GM18868 (cell line): ENCODE measurements around the gene NFKBIE.
A peak's percentile ranks its signal among the peaks of the same experiment; 100 is the strongest.
"Not testable (repeated sequence)": the region's sequence is repeated elsewhere in the genome, so short reads cannot be mapped to it uniquely, and the experiment has no call there.

ENCODE experiments used
- ATAC-seq: cut with Tn5 transposase; IDR thresholded peaks from one replicate; pipeline ENCODE4 v1.9.1; 2021; ENCODE audit warnings: mild to moderate bottlenecking, moderate library complexity; ENCODE audit not compliant: unreplicated experiment

Gene NFKBIE

DNA sequence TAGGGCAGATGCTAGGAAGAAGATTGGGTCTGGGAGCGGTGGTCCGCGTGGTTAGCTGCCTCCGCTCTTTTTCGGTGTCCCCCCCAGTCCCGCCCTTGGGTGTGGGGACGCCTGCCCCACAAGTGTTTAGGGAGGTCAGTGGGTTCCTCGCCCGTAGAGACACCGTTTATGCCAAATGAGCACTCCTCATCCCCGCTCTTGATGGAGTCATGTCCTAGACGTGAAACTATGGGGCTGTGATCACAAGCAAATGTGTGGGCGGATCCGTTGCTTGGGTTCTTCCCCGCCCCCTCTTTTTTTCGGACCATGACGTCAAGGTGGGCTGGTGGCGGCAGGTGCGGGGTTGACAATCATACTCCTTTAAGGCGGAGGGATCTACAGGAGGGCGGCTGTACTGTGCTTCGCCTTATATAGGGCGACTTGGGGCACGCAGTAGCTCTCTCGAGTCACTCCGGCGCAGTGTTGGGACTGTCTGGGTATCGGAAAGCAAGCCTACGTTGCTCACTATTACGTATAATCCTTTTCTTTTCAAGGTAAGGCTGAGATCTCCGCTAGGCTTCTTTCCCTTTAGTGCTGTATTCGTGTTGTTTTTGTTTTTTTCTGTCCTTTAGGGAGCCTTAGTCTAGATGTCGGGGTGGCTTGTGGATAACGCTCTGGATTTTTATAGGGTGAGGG is 18.6 kb downstream of the NFKBIE start, which contains the start of gene HSP90AB1:
HSP90AB1 (plus strand) TSS at position 439 of the 675 bp plus-strand sequence. CDS start 1,529 bp downstream, outside the sequence.
- peak; percentile 70 for ATAC-seq

DNA sequence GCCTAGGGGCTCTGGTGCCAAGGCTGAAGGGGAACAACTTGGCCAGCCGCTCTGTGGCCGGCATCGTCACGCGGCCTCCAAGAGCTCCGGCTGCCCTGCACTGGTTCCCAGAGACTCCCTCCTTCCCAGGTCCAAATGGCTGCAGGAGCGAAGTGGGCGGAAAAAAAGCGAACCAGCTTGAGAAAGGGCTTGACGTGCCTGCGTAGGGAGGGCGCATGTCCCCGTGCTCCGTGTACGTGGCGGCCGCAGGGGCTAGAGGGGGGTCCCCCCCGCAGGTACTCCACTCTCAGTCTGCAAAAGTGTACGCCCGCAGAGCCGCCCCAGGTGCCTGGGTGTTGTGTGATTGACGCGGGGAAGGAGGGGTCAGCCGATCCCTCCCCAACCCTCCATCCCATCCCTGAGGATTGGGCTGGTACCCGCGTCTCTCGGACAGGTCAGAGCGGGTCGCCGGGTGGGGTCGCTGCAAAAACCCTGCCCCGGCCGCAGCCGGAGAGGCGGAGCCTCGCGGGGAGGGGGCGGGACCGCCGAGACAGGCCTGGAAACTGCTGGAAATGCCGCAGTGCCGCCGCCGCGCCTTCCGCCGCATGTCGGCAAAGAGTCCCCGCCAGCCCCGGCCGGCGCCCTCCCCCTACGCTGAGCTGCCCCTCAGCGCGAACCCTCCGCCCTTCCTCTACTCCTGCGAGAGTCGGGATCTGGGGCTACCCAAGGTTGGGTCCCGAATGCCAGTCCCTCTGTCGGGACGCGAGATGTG is 19.3 kb downstream of the NFKBIE start:
- ATAC-seq = peak; percentile 52

DNA sequence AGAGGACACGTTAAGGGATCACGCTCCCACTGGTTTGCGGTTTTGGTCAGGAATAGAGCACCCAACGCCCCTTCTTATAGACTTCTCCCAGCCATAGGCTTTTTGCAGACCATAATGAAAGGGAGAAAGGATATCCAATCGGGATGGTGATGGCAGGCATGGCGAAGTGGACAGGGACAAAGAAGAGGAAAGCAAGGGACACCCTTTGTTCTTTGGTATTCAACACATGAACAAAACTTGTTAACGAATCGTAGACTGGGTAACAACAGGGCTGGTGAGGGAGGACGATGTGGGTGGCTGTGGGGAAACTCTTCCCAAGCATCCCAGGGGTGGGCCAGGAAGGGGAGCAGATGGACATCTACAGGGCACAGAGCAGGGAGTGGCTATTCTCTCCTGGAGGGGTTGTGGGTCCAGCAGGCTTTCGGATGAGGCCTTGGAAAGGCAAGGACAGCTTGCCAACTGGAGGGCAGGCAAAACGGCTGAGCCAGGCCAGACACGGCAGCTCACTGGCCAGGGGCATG is 19.9 kb downstream of the NFKBIE start:
- ATAC-seq = no peak

DNA sequence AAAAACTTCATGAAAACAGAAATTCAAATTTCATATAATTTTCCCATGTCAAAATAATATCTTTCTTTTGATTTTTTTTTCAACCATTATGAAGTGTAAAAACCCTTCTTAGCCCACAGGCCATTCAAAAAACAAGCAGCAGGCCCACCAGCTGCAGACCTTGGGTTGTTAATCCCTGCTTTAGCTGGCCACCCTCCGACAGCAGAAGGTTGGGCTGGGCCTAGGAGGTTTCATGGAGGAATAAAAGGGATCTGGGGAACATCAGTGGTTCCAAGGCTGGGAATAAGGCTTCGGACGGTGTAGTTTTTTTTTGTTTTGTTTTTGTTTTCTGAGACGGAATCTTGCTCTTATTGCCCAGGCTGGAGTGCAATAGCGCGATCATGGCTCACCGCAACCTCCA is 22.0 kb downstream of the NFKBIE start:
- ATAC-seq = no peak

DNA sequence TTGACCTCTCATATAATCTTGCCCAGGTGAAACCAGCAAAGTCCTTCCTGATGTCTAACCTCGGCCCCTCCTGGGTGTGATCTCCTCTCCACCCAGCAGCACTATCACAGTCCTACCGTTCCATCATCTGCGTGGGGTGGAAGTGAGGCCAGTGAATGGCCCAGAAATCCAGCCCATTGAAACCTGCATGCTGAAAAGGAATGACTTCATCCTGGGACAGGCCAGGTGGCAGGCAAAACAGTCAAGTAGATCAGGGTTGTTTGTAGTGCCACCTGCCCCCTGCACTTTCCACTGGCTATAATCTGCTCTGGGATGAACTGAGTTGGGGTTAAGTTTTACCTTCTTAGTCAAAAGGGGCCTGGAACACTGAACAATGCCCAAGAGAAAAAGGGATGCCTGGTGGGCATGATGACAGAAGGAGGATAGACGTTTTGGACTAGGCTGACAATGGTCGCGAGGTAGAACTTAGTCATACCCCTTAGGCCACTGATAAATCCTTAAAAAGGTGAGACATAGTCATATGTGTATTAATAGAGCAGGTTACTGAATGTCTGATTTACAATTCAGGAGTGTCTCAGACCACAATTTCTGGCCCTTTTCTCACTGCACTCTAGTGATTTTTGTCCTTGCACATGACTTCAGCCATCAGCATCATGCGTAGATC is 26.5 kb downstream of the NFKBIE start:
- ATAC-seq = no peak

DNA sequence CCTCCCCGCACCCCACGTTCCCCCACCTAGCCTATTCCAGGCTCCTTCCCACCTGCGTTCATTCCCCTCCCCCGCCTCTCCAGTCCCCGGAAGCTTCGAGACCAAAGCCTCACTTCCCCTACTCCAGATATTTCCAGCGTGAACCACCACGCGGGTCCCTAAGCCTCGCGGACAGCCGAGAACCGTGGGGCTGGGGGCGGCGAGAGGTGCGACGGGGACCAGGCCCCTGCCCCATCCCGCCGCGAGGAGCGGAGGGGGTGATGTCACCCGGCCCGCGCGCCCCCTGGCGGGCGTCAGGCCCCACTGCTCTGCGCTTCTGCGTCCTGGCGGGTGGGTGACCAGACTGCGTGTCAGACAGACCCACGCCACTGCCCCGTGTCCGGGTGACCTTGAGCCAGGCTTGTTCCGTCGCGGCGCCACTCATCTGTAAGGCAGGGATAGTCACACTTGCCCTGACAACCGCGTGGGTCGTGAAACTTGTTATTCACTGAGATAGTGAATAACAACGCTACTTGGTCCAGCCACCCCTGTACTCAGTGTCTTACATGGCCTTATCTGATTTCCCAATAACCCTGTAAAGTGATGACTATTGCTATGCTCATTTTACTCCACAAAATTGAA is 27.4 kb downstream of the NFKBIE start:
- ATAC-seq = peak; percentile 82

DNA sequence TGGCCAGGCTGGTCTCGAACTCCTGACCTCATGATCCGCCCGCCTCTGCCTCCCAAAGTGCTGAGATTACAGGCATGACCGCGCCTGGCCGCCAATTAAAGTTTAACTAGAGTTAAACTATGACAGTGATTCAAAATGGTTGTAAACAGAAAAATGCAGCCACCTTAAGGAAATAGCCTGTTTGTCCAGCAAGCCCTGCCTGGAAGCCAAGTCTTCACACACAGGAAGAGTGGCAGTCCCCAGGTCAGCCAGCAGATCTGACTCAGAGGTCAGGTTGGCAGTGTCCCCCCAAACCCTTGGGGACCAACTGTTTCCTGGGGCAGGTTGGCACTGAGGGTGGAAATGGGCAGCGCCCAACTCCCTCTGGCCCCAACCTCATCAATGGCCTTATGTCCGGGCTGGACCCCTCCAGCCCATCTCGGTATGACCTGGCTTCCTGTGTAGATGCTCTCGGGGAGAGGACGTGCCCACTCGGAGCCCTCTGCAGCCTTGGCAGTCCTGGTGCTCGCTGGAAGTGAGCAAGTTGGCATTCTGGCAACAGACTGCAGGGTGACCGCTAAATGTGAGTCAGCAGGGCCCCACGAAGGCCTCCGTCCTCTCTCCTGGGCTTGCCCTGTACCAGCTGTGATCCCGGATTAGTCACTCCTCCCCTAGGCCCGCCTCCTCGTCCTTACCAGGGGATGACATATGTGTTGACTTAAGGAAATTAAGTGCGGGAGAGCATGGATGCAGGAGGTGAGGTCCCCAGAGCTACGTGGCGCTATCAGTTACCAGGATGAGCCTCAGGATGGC is 28.1 kb downstream of the NFKBIE start:
- peak; percentile 65 for ATAC-seq

DNA sequence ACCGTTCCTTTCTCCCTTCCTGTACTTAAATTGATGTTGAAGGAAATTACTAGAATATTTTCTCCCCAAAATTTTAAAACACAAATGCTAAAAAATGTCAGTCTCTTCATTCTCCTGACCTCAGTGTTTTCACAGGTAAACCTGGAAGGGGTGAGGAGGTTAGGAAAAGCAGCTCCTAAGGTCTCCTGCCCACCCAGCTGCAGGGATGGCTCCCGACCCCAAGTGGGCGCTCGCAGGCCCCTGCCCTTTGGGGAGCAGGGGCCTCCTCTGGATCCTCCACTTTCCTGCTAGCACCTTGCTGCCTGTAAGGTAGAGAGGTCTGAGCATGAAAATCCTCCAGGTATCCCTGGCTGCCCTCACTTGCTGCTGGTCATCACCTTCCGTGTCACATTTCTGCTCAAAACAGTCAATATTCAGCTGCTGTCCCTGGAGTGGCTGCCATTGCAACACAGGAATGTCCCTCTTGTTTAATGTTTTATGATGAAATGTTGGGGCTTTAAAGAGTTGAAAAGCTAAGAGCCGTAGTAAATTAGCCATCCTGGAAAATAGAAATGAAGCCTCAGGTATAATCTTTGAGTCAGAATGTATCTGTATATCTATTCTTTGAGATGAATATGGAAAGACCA is 29.3 kb downstream of the NFKBIE start:
- ATAC-seq = no peak

DNA sequence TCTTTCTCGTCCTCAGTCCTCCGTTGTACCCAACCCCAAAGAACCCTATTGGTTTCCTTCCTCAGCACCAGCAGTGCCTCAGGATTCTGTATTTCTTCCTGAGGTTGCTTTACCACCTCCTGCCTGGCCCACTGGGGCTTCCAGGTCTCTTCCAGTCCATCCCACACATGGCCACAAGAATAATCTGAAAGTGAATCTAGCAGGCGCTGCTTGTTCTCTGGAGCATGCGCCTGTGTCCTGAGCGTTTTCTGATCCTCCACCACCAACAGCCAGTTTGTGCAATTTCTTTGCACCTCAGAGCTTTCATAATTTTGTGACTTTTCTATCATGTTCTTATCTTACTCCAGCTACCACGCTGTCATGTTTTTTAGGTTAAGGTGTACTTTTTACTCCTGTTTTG is 30.1 kb downstream of the NFKBIE start:
- no peak for ATAC-seq

DNA sequence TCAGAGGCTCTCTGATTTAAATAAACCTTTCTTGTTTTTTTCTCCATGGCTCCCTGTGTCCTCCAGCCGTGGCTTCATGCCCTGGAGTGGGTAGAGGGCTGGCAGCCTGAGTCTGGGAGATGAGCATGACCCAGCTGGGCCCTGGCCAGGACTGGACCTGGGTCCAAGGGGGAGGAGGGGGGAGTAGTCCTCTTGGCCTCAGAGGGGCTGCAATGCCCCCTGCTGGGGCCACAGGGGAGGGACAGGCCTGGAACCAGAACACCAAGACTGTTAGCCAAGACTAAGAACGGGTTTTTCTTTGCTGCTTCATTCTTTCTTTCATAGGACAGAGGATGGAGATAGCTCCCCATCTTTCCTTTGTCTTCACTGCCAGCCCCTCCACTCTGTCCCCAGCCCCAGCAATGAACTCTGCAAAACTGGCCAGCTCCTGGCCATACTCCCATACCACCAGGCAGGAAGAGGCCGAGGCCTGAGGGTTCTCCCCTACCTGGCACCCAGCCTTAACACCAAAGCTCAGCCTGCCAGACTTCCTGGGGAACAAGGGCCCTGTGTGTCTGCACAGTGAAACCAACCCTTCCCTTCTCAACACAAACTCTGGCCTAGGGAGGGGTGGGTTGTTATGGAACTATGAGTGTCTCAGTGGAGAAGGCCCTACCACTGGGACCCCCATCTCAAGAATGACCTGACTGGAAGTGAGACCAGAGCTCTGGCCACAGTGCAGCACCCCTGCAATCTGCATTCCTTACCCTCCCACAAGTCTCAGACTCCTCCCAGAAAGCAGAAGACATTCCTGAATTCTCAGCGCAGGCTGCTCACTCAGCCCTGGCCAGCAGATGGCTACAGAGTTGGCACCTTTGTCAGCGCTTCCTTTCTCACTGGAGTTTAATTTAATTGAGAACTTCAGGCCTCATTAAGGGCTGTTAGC is 31.0 kb downstream of the NFKBIE start:
- no peak for ATAC-seq

DNA sequence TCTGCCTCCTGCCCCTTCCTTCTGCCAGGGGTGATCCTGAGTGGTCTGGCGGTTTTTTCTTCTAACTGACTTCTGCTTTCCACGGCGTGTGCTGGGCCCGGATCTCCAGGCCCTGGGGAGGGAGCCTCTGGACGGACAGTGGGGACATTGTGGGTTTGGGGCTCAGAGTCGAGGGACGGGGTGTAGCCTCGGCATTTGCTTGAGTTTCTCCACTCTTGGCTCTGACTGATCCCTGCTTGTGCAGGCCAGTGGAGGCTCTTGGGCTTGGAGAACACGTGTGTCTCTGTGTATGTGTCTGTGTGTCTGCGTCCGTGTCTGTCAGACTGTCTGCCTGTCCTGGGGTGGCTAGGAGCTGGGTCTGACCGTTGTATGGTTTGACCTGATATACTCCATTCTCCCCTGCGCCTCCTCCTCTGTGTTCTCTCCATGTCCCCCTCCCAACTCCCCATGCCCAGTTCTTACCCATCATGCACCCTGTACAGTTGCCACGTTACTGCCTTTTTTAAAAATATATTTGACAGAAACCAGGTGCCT is 31.7 kb downstream of the NFKBIE start:
- ATAC-seq = no peak

DNA sequence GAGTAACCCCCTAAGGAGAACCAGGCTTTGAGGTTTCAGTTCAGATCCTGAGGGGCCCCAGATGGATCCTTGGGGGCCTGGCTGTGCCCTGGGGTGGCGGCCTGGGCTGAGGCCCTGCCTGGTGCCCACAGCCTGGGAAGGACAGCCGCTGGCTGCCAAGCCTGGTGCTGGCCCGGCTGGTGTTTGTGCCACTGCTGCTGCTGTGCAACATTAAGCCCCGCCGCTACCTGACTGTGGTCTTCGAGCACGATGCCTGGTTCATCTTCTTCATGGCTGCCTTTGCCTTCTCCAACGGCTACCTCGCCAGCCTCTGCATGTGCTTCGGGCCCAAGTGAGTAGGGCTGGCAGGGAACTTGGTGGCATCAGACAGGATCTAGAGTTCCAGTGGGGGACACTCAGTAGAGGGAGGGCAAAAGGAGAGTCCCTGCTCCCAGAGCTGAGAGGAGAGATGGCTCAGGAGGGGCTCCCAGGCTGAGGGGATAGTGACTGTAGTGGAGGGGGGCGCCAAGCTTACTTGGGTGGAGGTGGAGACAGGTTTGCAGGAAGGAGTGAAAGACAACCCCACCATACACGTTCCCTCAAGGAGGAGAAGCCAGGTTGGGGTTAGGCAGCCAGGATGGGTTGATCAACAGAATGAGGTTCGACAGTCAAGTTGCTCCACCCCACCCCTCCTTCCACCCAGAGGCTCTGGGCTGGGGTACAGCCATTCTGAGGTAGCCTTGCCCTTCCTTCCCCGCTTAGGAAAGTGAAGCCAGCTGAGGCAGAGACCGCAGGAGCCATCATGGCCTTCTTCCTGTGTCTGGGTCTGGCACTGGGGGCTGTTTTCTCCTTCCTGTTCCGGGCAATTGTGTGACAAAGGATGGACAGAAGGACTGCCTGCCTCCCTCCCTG is 32.4 kb downstream of the NFKBIE start:
- no peak for ATAC-seq

DNA sequence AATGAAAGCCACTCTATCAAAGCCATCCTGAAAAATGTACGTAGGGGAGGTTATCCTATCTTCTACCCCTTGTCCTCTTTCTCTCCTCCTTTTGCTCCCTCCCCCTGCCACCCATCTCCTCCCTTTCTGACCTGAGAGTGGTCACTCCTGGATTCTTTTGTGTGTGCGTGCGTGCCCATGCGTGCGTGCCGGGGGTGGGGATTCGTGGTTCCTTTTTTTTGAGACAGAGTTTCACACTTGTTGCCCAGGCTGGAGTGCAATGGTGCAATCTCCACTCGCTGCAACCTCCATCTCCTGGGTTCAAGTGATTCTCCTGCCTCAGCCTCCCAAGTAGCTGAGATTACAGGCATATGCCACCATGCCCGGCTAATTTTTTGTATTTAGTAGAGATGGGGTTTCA is 33.9 kb downstream of the NFKBIE start:
- ATAC-seq = not testable (repeated sequence)

DNA sequence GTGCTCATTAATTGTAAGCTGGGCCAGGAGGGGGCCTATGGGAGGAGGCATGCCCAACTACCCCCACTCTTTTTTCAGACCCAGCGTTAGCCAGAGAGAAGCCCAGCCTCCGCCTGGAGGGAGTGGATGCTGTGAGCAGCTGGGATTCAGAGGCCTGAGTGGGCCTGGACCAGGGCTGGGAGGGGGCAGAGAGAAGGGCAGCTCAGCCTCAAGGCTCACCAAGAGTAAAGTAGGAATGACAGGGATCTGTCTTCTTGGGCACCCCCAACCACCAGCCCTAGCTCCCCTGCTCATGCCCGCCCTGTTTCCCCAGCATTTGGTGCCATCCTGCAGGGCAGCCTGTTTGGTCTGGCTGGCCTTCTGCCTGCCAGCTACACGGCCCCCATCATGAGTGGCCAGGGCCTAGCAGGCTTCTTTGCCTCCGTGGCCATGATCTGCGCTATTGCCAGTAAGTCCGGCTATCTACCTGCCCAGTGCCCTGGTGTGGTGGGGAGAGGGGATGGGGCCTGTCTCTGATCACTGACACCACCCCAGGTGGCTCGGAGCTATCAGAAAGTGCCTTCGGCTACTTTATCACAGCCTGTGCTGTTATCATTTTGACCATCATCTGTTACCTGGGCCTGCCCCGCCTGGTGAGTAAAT is 35.2 kb downstream of the NFKBIE start:
- no peak for ATAC-seq

DNA sequence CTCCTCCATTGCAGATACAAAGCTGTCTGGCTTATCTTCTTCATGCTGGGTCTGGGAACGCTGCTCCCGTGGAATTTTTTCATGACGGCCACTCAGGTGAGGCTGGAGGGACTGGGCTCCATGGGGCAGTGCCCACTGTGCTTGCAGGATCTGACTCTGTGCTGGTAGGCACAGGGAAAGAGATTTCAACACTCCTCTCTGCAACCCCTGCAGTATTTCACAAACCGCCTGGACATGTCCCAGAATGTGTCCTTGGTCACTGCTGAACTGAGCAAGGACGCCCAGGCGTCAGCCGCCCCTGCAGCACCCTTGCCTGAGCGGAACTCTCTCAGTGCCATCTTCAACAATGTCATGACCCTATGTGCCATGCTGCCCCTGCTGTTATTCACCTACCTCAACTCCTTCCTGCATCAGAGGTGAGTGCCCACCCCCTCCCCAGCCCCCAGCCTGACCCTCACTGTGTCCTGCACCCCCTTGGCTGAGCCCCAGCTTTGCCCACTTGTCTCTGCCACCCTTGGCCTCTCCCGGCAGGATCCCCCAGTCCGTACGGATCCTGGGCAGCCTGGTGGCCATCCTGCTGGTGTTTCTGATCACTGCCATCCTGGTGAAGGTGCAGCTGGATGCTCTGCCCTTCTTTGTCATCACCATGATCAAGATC is 35.8 kb downstream of the NFKBIE start:
- no peak for ATAC-seq

DNA sequence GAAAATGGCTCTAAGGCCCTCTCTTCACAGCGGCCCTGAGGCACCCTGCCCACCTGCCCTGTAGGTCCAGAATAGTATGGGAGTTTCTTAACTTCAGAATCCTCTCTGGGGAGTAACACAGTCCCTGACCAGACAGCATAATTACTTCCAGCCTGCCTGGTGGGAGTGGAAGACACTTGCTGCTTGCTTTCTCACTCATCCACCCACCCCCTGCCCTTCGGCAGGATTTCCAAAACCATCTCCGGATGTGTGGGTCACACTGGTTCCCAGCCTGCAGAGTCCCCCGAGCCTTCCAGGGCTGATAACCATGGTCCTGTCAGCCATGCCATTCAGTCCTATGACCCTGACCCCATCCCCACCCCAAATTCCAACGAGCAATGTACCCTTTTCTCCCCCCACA is 36.5 kb downstream of the NFKBIE start:
- ATAC-seq = no peak

DNA sequence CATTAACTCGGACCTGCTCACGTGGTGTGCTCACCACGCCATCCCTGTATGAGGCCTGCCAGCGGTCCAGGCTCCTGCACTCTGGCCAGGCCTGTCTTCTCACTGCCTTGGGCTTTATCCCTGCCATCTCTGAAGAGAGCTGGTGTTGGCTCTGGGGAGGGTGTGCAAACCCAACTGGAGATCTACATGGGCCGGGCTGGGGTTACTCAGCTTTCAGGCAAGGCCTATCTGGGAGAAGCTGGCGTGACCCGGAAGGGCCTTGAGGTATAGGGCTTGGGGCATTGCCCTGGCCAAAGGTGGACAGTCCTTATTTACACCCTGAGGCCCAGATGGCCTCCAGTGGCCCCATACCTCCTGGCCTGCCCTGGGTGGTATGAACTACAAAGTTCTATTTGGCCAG is 36.9 kb downstream of the NFKBIE start:
- ATAC-seq = no peak
